A673 (cell line): ENCODE measurements around the gene AIMP1. TPM values are rescaled to one million over a fixed set of nuclear protein-coding genes. Genes with fewer than 3 reads are reported as not detected.

Experiments
- BruUV-seq: library from RNA; stranded (reverse); fragments of 400-500 nt; replicated peaks from 2 replicates; lab custom pipeline; 2021; lab: Mats Ljungman, UMichigan
- CTCF ChIA-PET: fragments of 300-600 bp; sonication (Branson Sonifier 250); formaldehyde crosslinking; loops from one replicate; lab custom pipeline; 2022; ENCODE audit warnings: antibody characterized with exemption; lab: Charles Lee
- POLR2A ChIA-PET: fragments of 300-600 bp; sonication (Branson Sonifier 250); formaldehyde crosslinking; loops from one replicate; lab custom pipeline; 2022; ENCODE audit warnings: antibody characterized with exemption; ENCODE audit not compliant: low non-redundant PET; lab: Charles Lee
- DNase-seq: peaks from one replicate; pipeline ENCODE4 v3.0.0-alpha.2; 2015; ENCODE audit warnings: low spot score
- H3K27ac ChIP-seq: fragments of 200-600 bp; sonication (generic); 2 replicates; pipeline ENCODE4 v1.5.1; 2016; ENCODE audit warnings: mixed run types, low read depth, mild to moderate bottlenecking, mixed read lengths, antibody characterized with exemption, low read length; ENCODE audit not compliant: poor library complexity, severe bottlenecking
- H3K27me3 ChIP-seq: fragments of 200-600 bp; sonication (generic); replicated peaks from 2 replicates; pipeline ENCODE4 v1.6.1; 2017; ENCODE audit warnings: mixed run types, low read depth, mild to moderate bottlenecking, mixed read lengths, antibody characterized with exemption, low read length; ENCODE audit not compliant: insufficient read depth, poor library complexity
- H3K36me3 ChIP-seq: fragments of 200-600 bp; sonication (generic); 2 replicates; pipeline ENCODE4 v1.6.1; 2016; ENCODE audit warnings: mixed run types, mild to moderate bottlenecking, mixed read lengths, antibody characterized with exemption, low read length; ENCODE audit not compliant: insufficient read depth, poor library complexity, severe bottlenecking
- H3K4me1 ChIP-seq: fragments of 200-600 bp; sonication (generic); 2 replicates; pipeline ENCODE4 v1.6.1; 2017; ENCODE audit warnings: mixed run types, mild to moderate bottlenecking, mixed read lengths, antibody characterized with exemption, low read length; ENCODE audit not compliant: insufficient read depth, poor library complexity, severe bottlenecking
- H3K4me3 ChIP-seq: fragments of 200-600 bp; sonication (generic); 2 replicates; pipeline ENCODE4 v1.5.1; 2016; ENCODE audit warnings: low read depth, mixed run types, mild to moderate bottlenecking, mixed read lengths, low read length; ENCODE audit not compliant: poor library complexity, severe bottlenecking
- H3K9me3 ChIP-seq: fragments of 200-600 bp; sonication (generic); 2 replicates; pipeline ENCODE4 v1.6.1; 2016; ENCODE audit warnings: mixed run types, low read depth, mild to moderate bottlenecking, mixed read lengths, antibody characterized with exemption, low read length; ENCODE audit not compliant: poor library complexity, severe bottlenecking
- CTCF ChIP-seq: fragments of 300-800, 200-600 bp; sonication (generic); conservative IDR thresholded peaks from 2 replicates; pipeline ENCODE4 v1.5.1; 2017; ENCODE audit warnings: low read depth, mild to moderate bottlenecking, antibody characterized with exemption, low read length, moderate library complexity, mixed read lengths
- EZH2 ChIP-seq: fragments of 200-600 bp; sonication (generic); IDR thresholded peaks from 2 replicates; pipeline ENCODE4 v1.6.1; 2017; ENCODE audit warnings: borderline replicate concordance, low read depth, mild to moderate bottlenecking, mixed read lengths, antibody characterized with exemption, low read length; ENCODE audit not compliant: poor library complexity, severe bottlenecking
- intact Hi-C: fragments of 100-400 bp; cut with micrococcal nuclease; formaldehyde crosslinking; loops from one replicate; pipeline ENCODE4 v1.10.0; 2022; ENCODE audit not compliant: unreplicated experiment
- total RNA-seq: library from RNA; stranded (reverse); gene quantifications from 2 replicates; pipeline ENCODE4 v1.2.3, GENCODE V29; 2021

The AIMP1 gene
- total RNA-seq, 1 experiment from 2014 or later: 74.8 TPM

GRCh38 chr4:106343865-106344646, 27.7 kb downstream of the AIMP1 start:
- Histone ChIP-seq H3K27me3 (no peaks in the 10 kb centered on the region), H3K4me1 (peaks cover 12% of the 10 kb centered on the region), H3K27ac (no peak overlapping the region), H3K4me3 (no peak overlapping the region), H3K36me3 (peaks cover 30% of the 10 kb centered on the region), H3K9me3 (no peaks in the 10 kb centered on the region)
- BruUV-seq: no TSS peak
- CTCF ChIA-PET: no interaction called here
- POLR2A ChIA-PET: no interaction called here
- TF ChIP-seq EZH2 (no peak), CTCF (no peak)
- intact Hi-C loops: no loop called here
- no peak for DNase-seq

DNA sequence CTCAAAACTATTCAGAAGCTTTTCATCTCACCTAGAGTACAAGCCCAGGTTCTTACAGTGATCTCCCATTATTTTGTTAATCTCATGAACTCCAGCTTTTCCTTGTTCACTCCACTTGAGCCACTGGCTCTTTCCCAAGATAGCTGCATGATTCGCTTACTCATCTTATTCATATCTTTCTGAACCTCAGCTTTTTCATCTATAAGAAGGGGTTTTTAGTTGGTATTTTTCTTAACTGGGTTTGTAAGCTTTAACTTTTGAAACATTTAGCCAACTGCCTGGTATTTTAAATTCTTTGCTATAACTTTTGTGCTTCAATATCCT, 28.3 kb downstream of the AIMP1 start:
- POLR2A ChIA-PET: interaction anchor here (0.6 kb wide), 1 partner anchor 21 kb away, joined by 5 read pairs; no protein-coding TSS in a partner anchor
- DNase-seq: peak; percentile 6
- TF ChIP-seq EZH2: no peak
- Histone ChIP-seq H3K4me1 (peaks cover 12% of the 10 kb centered on the region), H3K27me3 (no peaks in the 10 kb centered on the region), H3K9me3 (no peaks in the 10 kb centered on the region), H3K36me3 (peaks cover 26% of the 10 kb centered on the region), H3K27ac (no peak overlapping the region), H3K4me3 (no peak overlapping the region)
- BruUV-seq: no TSS peak
- CTCF ChIA-PET: no interaction called here
- intact Hi-C loops: no loop called here

DNA sequence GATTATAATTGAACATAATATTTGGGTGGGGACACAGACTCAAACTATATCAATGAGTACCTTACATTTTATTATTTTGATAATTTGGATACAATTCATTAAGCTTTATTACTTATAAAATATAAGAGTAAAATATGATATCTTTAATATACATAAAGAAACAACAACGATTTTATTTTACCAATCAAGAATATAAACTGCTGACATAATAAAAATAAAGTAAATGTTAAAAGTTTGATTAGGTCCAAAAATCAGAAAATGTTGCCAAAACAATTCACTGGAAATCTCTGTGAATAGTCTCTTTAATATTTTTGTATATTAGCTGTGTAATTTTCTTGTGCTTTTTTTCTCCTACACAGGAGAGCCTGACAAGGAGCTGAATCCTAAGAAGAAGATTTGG, 30.8 kb downstream of the AIMP1 start:
- intact Hi-C loops: no loop called here
- ChIA-PET CTCF (no interaction called here), POLR2A (no interaction called here)
- no peak overlapping the region for H3K27ac ChIP-seq
- no TSS peak for BruUV-seq
- H3K9me3 ChIP-seq: no peaks in the 10 kb centered on the region
- H3K4me3 ChIP-seq: no peak overlapping the region
- H3K27me3 ChIP-seq: no peaks in the 10 kb centered on the region
- peaks cover 12% of the 10 kb centered on the region for H3K4me1 ChIP-seq
- peaks cover 16% of the 10 kb centered on the region for H3K36me3 ChIP-seq
- TF ChIP-seq CTCF: no peak
- TF ChIP-seq EZH2: no peak
- DNase-seq: no peak
